Measurements from ENCODE around the gene RFX3. TPM values are rescaled to one million over a fixed set of nuclear protein-coding genes. Genes with fewer than 3 reads are reported as not detected.

Gene RFX3
- total RNA-seq, 1 experiment from 2014 or later, result 9.9 TPM

GRCh38 chr9:3477236-3477834, 48.5 kb downstream of the RFX3 start:
- no peaks in the 10 kb centered on the region for H3K27me3 Mint-ChIP-seq (ENCODE audit: low read depth)
- Histone ChIP-seq H3K27me3 (ENCODE audit: insufficient read depth, low read length) (no peaks in the 10 kb centered on the region), H3T11ph (ENCODE audit: low read length) (no peak overlapping the region), H4K8ac (replicated peaks; ENCODE audit: insufficient read length, low read depth, low read length) (no peak overlapping the region), H4K20me1 (ENCODE audit: control insufficient read depth, insufficient read depth, insufficient read length) (no peaks in the 10 kb centered on the region), H2BK120ac (ENCODE audit: low read depth, low read length, poor library complexity, severe bottlenecking) (no peak overlapping the region), H3K18ac (ENCODE audit: insufficient read length, low read depth, low read length) (no peak overlapping the region), H3K9me3 (ENCODE audit: control insufficient read depth, low read depth, low read length) (no peaks in the 10 kb centered on the region), H3K23ac (ENCODE audit: insufficient read length, low read depth, low read length) (no peak overlapping the region), H3K4me1 (ENCODE audit: insufficient read depth, low read length) (no peaks in the 10 kb centered on the region; the same call in 1 of the 2 replicates), H2BK20ac (ENCODE audit: low read depth, low read length, poor library complexity, severe bottlenecking) (no peak overlapping the region), H4K5ac (ENCODE audit: insufficient read length, low read depth, low read length) (no peak overlapping the region), H3K4ac (ENCODE audit: low read depth, low read length) (no peak overlapping the region), H3K4me2 (ENCODE audit: insufficient read depth, insufficient read length, low read length) (no peak overlapping the region), H3K27ac (ENCODE audit: insufficient read length, low read depth, low read length) (no peak overlapping the region), H3K23me2 (ENCODE audit: insufficient read length, low read depth, low read length, poor library complexity, severe bottlenecking) (no peaks in the 10 kb centered on the region), H3K79me1 (ENCODE audit: insufficient read depth, low read depth, low read length, poor library complexity, severe bottlenecking) (no peaks in the 10 kb centered on the region), H3K79me2 (ENCODE audit: insufficient read depth, low read length) (no peaks in the 10 kb centered on the region), H2AK5ac (ENCODE audit: insufficient read length, low read length) (no peak overlapping the region), H3K9ac (ENCODE audit: extremely low read depth, insufficient read length, low read length) (no peak overlapping the region), H2BK12ac (ENCODE audit: insufficient read length, low read depth, low read length) (no peak overlapping the region), H4K91ac (ENCODE audit: insufficient read length, low read depth, low read length) (no peak overlapping the region), H2AFZ (ENCODE audit: low read length) (no peak overlapping the region), H2BK15ac (ENCODE audit: low read depth, low read length) (no peak overlapping the region), H3K14ac (ENCODE audit: insufficient read depth, low read length) (no peak overlapping the region), H3K56ac (ENCODE audit: insufficient read length, low read depth, low read length) (no peak overlapping the region), H2BK5ac (ENCODE audit: insufficient read length, low read length) (no peak overlapping the region)
- H3K9me3 Mint-ChIP-seq, result no peaks in the 10 kb centered on the region
- WGBS (ENCODE audit: extremely low coverage, insufficient read length, low lambda C conversion rate), result no CpG with 5 or more reads among the region's 4 CpGs
- DNase-seq, result no peak
- no peaks in the 10 kb centered on the region; a peak in 1 of 7 replicates for H3K36me3 Mint-ChIP-seq (ENCODE audit: insufficient read depth in 1 of 3, low read depth in 3 of 3)
- H3K27ac Mint-ChIP-seq, result no peak overlapping the region; a peak in 2 of 7 replicates
- H3K4me3 Mint-ChIP-seq, result no peak overlapping the region
- H3K4me1 Mint-ChIP-seq, result peaks cover 29 to 44% of the 10 kb centered on the region in 2 experiments
- no peak for TF ChIP-seq CTCF (conservative IDR thresholded peaks at IDR 0.05)

Measured in H9 (cell line).